GM12891 (cell line): Measurements from ENCODE around the gene PARM1.

Source experiments
- POLR2A ChIP-seq: IDR thresholded peaks from 2 replicates; pipeline ENCODE4 v1.6.1; 2011; ENCODE audit warnings: low read depth, low read length, control low read depth
- POLR2AphosphoS5 ChIP-seq: IDR thresholded peaks from 2 replicates; pipeline ENCODE4 v1.6.1; 2011; ENCODE audit warnings: low read depth, low read length, control low read depth
- POU2F2 ChIP-seq: IDR thresholded peaks from 2 replicates; pipeline ENCODE4 v1.6.1; 2011; ENCODE audit warnings: low read depth, mild to moderate bottlenecking, control low read depth, low read length, moderate library complexity
- TAF1 ChIP-seq: IDR thresholded peaks from 2 replicates; pipeline ENCODE4 v1.6.1; 2011; ENCODE audit warnings: low read depth, low read length, control low read depth

- TF ChIP-seq POLR2A, result no peak
- no peak for TF ChIP-seq POLR2AphosphoS5
- no peak for TF ChIP-seq TAF1
- TF ChIP-seq POU2F2, result no peak
These were observed 78.3 kb downstream of the PARM1 start for GRCh38 chr4:75011131-75011795.
